SK-N-SH treated with all-trans-retinoic acid at 6 μM for 48 hours (cell line): ENCODE results near the gene LACRT.

Experiments used
- ATAC-seq: fragments of 200-7000 bp; cut with Tn5 transposase; 3 replicates; pipeline ENCODE4 v1.9.1; 2020; ENCODE audit warnings: mild to moderate bottlenecking, moderate library complexity
- ARNTL ChIP-seq: fragments of 450-650 bp; formaldehyde crosslinking; IDR thresholded peaks from 2 replicates; pipeline ENCODE4 v1.5.0; 2020; ENCODE audit warnings: low read depth, mild to moderate bottlenecking, moderate library complexity, borderline replicate concordance
- BACH2 ChIP-seq: fragments of 250-450 bp; sonication (Bioruptor Pico); IDR thresholded peaks from 2 replicates; pipeline ENCODE4 v1.9.0; 2021; ENCODE audit warnings: mild to moderate bottlenecking, borderline replicate concordance
- CSDC2 ChIP-seq: fragments of 250-450 bp; sonication (Bioruptor Pico); IDR thresholded peaks from 2 replicates; pipeline ENCODE4 v1.5.0; 2020; ENCODE audit warnings: mild to moderate bottlenecking, moderate library complexity
- ESRRG ChIP-seq: fragments of 250-450 bp; sonication (Bioruptor Pico); IDR thresholded peaks from 2 replicates; pipeline ENCODE4 v1.6.1; 2021; ENCODE audit warnings: mild to moderate bottlenecking
- GLIS3 ChIP-seq: fragments of 250-450 bp; sonication (Bioruptor Pico); IDR thresholded peaks from 2 replicates; pipeline ENCODE4 v1.5.0; 2020; ENCODE audit warnings: mild to moderate bottlenecking, moderate library complexity
- ISL1 ChIP-seq: fragments of 250-450 bp; sonication (Bioruptor Pico); IDR thresholded peaks from 2 replicates; pipeline ENCODE4 v2.1.2; 2022; ENCODE audit warnings: mild to moderate bottlenecking, moderate library complexity
- OSR1 ChIP-seq: fragments of 250-450 bp; sonication (Bioruptor Pico); IDR thresholded peaks from 2 replicates; pipeline ENCODE4 v1.8.0; 2022; ENCODE audit warnings: moderate library complexity, mild to moderate bottlenecking, inconsistent platforms
- PPARA ChIP-seq: fragments of 250-450 bp; sonication (Bioruptor Pico); IDR thresholded peaks from 2 replicates; pipeline ENCODE4 v1.5.0; 2020; ENCODE audit warnings: mild to moderate bottlenecking, borderline replicate concordance
- SNAI2 ChIP-seq: fragments of 250-450 bp; sonication (Bioruptor Pico); IDR thresholded peaks from 2 replicates; pipeline ENCODE4 v1.5.0; 2020; ENCODE audit warnings: mild to moderate bottlenecking, moderate library complexity
- TCF4 ChIP-seq: fragments of 250-450 bp; sonication (Bioruptor Pico); IDR thresholded peaks from 2 replicates; pipeline ENCODE4 v1.8.0; 2021; ENCODE audit warnings: mild to moderate bottlenecking, moderate library complexity, borderline replicate concordance
- TOX ChIP-seq: fragments of 250-450 bp; sonication (Bioruptor Pico); IDR thresholded peaks from 2 replicates; pipeline ENCODE4 v1.8.0; 2021; ENCODE audit warnings: mild to moderate bottlenecking, moderate library complexity, borderline replicate concordance
- ZC3H10 ChIP-seq: fragments of 250-450 bp; sonication (Bioruptor Pico); IDR thresholded peaks from 2 replicates; pipeline ENCODE4 v1.5.1; 2021; ENCODE audit warnings: mild to moderate bottlenecking, moderate library complexity
- ZFP3 ChIP-seq: fragments of 250-450 bp; sonication (Bioruptor Pico); IDR thresholded peaks from 2 replicates; pipeline ENCODE4 v1.5.0; 2020; ENCODE audit warnings: mild to moderate bottlenecking, moderate library complexity
- ZFP30 ChIP-seq: fragments of 450-650 bp; formaldehyde crosslinking; IDR thresholded peaks from 2 replicates; pipeline ENCODE4 v1.5.0; 2022; ENCODE audit warnings: mild to moderate bottlenecking, moderate library complexity
- ZNF70 ChIP-seq: fragments of 450-650 bp; formaldehyde crosslinking; IDR thresholded peaks from 2 replicates; pipeline ENCODE4 v1.5.0; 2020; ENCODE audit warnings: mild to moderate bottlenecking, moderate library complexity
- ZNF8 ChIP-seq: fragments of 450-650 bp; formaldehyde crosslinking; IDR thresholded peaks from 2 replicates; pipeline ENCODE4 v1.5.0; 2020; ENCODE audit warnings: mild to moderate bottlenecking, moderate library complexity
- TF ChIP-seq, protein P1 (sequence below): fragments of 250-450 bp; sonication (Bioruptor Pico); IDR thresholded peaks from 2 replicates; pipeline ENCODE4 v1.8.0; 2020; ENCODE audit warnings: mild to moderate bottlenecking, moderate library complexity, borderline replicate concordance
- TF ChIP-seq, protein P2 (sequence below): fragments of 250-450 bp; sonication (Bioruptor Pico); IDR thresholded peaks from 2 replicates; pipeline ENCODE4 v1.5.0; 2020; ENCODE audit warnings: mild to moderate bottlenecking, moderate library complexity
- TF ChIP-seq, protein P3 (sequence below): fragments of 250-450 bp; sonication (Bioruptor Pico); IDR thresholded peaks from 2 replicates; pipeline ENCODE4 v1.5.1; 2020; ENCODE audit warnings: low read depth, mild to moderate bottlenecking, moderate library complexity

The LACRT gene

DNA sequence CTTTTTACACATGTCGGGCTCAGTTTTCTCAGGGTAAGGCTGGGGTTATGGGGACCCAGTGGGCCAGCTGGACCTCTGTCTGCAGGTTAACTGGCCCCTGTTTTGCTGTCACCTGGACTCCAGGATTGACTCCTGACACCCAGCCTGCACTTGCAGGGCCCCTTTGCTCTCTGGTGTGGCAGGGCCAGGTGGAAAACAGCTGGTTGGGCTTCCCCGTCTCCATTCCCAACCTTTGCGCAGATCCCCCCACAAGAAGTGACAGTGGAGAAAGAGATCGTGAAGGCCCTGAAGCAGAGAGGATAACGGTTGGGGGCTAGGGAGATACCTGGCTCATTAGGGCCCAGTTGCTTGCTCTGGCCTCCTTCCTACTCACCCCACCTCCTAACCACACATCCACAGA lies 44.7 kb downstream of the LACRT start:
- no peak for ATAC-seq

DNA sequence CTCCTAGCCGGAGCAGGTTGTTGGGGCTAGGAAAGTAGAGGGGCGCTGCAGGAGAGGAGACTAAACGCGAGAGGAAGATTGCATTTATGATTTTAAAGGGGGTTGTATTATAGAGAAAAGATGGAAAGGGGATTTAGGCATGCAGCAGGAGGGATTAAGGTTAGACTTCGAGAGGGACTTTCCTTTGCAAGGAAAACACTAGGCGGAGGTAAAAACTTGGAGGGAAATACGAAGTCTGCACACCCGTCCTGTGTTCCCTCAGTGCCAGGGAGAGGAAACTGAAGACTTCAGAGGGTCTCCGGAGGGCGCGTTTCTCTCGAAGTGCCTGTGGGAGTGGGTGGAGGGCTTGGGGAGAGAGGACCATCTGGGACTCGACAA lies 45.8 kb downstream of the LACRT start:
- TF ChIP-seq SNAI2 = no peak
- peak; percentile 42; the same call in 1 of the 2 replicates for TF ChIP-seq ZNF70 (CRISPR knock-in tag)
- ATAC-seq = no peak

More for the DNA sequence above, 44.7 kb downstream of the LACRT start:
- TF ChIP-seq CSDC2 (CRISPR knock-in tag) (no peak), ESRRG (CRISPR knock-in tag) (no peak), ISL1 (CRISPR knock-in tag) (no peak), ARNTL (no peak), OSR1 (no peak), TCF4 (CRISPR knock-in tag) (no peak), ZNF8 (CRISPR knock-in tag) (no peak)
- TF ChIP-seq, protein P1, sequence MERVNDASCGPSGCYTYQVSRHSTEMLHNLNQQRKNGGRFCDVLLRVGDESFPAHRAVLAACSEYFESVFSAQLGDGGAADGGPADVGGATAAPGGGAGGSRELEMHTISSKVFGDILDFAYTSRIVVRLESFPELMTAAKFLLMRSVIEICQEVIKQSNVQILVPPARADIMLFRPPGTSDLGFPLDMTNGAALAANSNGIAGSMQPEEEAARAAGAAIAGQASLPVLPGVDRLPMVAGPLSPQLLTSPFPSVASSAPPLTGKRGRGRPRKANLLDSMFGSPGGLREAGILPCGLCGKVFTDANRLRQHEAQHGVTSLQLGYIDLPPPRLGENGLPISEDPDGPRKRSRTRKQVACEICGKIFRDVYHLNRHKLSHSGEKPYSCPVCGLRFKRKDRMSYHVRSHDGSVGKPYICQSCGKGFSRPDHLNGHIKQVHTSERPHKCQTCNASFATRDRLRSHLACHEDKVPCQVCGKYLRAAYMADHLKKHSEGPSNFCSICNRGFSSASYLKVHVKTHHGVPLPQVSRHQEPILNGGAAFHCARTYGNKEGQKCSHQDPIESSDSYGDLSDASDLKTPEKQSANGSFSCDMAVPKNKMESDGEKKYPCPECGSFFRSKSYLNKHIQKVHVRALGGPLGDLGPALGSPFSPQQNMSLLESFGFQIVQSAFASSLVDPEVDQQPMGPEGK (CRISPR knock-in tag) = no peak

DNA sequence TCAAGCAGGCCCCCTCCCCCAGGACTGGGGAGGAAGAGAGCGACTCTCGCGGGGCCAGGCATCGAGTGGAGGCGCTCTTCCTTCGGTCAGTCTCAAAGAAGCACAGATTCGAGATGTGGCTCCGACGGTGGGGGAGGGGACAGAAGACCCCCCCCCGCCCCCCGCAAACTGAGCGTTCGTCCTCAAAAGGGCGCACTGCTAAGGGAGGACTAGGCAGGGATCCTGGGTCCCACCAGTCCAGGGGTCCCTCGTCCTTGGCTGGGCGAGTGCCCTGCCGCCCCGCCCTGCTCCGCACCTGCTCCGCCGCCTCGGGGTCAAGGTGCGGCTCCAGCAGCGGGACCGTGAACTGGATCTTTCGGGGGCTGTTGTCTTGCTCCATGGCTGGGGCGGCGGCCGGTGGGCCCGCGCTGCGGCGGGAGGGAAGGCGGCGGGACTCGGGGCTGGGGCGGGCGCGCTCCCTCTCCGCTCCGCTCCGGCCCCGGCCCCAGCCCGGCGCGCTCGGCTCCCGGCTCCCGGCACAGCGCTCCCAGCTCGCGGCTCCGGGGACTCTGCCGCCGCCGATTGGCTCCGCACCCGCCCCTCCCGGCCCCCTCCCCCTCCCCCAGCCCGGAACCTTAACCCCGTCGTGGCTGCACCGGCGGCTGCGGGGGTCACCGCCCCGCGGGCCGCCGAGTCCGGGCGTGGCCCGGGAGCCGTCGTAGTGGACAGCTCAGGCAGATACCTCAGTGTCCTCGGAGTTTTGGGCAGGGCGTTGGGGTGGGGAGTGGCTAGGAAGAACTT lies 46.4 kb downstream of the LACRT start, which contains the start of gene PPP1R1A:
PPP1R1A (minus strand) TSS at position 550 of the 780 bp plus-strand sequence; CDS start at position 379, 171 bp downstream.
- no peak for ATAC-seq
- TF ChIP-seq PPARA = no peak
- no peak for TF ChIP-seq SNAI2
- TF ChIP-seq, protein P2, sequence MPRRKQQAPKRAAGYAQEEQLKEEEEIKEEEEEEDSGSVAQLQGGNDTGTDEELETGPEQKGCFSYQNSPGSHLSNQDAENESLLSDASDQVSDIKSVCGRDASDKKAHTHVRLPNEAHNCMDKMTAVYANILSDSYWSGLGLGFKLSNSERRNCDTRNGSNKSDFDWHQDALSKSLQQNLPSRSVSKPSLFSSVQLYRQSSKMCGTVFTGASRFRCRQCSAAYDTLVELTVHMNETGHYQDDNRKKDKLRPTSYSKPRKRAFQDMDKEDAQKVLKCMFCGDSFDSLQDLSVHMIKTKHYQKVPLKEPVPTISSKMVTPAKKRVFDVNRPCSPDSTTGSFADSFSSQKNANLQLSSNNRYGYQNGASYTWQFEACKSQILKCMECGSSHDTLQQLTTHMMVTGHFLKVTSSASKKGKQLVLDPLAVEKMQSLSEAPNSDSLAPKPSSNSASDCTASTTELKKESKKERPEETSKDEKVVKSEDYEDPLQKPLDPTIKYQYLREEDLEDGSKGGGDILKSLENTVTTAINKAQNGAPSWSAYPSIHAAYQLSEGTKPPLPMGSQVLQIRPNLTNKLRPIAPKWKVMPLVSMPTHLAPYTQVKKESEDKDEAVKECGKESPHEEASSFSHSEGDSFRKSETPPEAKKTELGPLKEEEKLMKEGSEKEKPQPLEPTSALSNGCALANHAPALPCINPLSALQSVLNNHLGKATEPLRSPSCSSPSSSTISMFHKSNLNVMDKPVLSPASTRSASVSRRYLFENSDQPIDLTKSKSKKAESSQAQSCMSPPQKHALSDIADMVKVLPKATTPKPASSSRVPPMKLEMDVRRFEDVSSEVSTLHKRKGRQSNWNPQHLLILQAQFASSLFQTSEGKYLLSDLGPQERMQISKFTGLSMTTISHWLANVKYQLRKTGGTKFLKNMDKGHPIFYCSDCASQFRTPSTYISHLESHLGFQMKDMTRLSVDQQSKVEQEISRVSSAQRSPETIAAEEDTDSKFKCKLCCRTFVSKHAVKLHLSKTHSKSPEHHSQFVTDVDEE (CRISPR knock-in tag) = no peak
- TF ChIP-seq CSDC2 (CRISPR knock-in tag) = no peak
- no peak for TF ChIP-seq TOX (CRISPR knock-in tag)
- TF ChIP-seq GLIS3 (CRISPR knock-in tag) = no peak
- TF ChIP-seq, protein P3, sequence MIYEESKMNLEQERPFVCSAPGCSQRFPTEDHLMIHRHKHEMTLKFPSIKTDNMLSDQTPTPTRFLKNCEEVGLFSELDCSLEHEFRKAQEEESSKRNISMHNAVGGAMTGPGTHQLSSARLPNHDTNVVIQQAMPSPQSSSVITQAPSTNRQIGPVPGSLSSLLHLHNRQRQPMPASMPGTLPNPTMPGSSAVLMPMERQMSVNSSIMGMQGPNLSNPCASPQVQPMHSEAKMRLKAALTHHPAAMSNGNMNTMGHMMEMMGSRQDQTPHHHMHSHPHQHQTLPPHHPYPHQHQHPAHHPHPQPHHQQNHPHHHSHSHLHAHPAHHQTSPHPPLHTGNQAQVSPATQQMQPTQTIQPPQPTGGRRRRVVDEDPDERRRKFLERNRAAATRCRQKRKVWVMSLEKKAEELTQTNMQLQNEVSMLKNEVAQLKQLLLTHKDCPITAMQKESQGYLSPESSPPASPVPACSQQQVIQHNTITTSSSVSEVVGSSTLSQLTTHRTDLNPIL (CRISPR knock-in tag) = no peak
- TF ChIP-seq BACH2 = no peak
- no peak for TF ChIP-seq ESRRG (CRISPR knock-in tag)

DNA sequence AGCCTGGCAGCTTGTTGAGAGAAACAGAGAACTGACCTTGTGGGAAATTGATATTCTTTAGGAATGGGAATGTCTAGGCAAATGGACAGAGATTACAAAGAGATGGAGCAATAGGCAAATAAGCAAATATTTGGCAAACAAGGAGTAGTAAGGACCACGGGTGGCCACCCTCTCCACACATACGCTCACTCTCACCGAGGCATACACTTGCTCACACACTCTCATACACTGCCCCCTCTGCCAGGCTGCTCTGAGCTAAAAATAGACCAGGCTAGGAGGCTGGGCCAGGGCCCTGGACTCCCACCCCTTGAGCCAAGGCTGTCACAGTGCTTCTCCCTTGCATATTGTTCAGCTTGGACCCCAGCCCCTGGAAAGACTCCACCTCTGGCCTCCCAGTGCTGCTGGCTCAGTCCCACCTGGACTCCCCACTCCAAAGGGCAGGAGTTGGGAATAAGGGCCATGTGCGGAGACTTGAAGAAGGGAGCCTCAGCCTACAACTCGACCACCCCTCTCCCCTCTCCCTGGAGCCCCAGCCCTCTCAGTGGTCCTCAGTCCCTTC lies 47.3 kb downstream of the LACRT start:
- peak; percentile 15; the same call in 1 of the 3 replicates for ATAC-seq
- TF ChIP-seq ZC3H10 (CRISPR knock-in tag) (no peak), ESRRG (CRISPR knock-in tag) (no peak), ZNF70 (CRISPR knock-in tag) (no peak), ZFP30 (CRISPR knock-in tag) (no peak), BACH2 (no peak), SNAI2 (no peak)

DNA sequence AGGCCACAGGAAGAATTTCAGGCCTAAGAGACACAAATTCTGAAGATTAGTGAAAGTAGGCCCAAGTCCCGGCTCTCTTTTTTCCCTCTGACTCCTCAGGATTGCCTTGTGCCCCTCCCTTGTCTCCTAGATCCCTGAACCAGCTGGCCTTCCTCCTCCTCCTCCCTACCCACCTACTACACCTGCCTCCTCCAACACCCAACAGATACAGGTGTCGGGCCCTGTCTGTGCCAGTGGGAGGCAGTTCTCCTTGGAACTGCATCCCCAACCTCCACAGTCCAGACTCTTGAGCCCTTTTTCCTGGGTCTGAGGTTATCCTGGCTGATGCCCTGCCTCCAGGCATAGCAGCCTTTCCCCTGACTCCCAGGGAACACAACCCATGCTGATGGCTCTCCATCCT lies 48.1 kb downstream of the LACRT start:
- no peak for TF ChIP-seq ZNF8 (CRISPR knock-in tag)
- no peak for TF ChIP-seq TOX (CRISPR knock-in tag)
- TF ChIP-seq GLIS3 (CRISPR knock-in tag) = no peak
- no peak for TF ChIP-seq PPARA
- TF ChIP-seq BACH2 = no peak
- TF ChIP-seq ZFP30 (CRISPR knock-in tag) = no peak
- TF ChIP-seq ISL1 (CRISPR knock-in tag) = no peak
- TF ChIP-seq ZFP3 (CRISPR knock-in tag) = no peak
- TF ChIP-seq ESRRG (CRISPR knock-in tag) = no peak
- ATAC-seq = no peak
